Activated CD4-positive, alpha-beta T cell treated with anti-CD3 and anti-CD28 coated beads, Interleukin-2, amount 10 ng/mL, durations not matched to agents 7 days and 5 days (primary cell): ENCODE measurements around the gene GLYATL1B. TPM values are rescaled to one million over a fixed set of nuclear protein-coding genes. Genes with fewer than 3 reads are reported as not detected.
A peak's percentile ranks its signal among the peaks of the same experiment; 100 is the strongest.
"Not testable (repeated sequence)": the region's sequence is repeated elsewhere in the genome, so short reads cannot be mapped to it uniquely, and the experiment has no call there.

ENCODE experiments used
- CTCF ChIA-PET: fragments of 350-600 bp; sonication (Branson Sonifier 250); formaldehyde crosslinking; loops from one replicate; lab custom pipeline; 2021; ENCODE audit warnings: antibody characterized with exemption; lab: Charles Lee
- POLR2A ChIA-PET: fragments of 350-600 bp; sonication (Branson Sonifier 250); formaldehyde crosslinking; loops from one replicate; lab custom pipeline; 2021; ENCODE audit warnings: antibody characterized with exemption; lab: Charles Lee
- DNase-seq: peaks from one replicate; pipeline ENCODE4 v3.0.0-alpha.2; 2020
- H3K27ac Mint-ChIP-seq: one replicate; pipeline ENCODE4 v1.8.0; 2021; ENCODE audit warnings: mild to moderate bottlenecking, moderate library complexity, mixed read lengths
- H3K27me3 Mint-ChIP-seq: one replicate; pipeline ENCODE4 v1.8.0; 2021; ENCODE audit warnings: mixed read lengths
- H3K36me3 Mint-ChIP-seq: one replicate; pipeline ENCODE4 v1.8.0; 2021; ENCODE audit warnings: low read depth, mixed read lengths
- H3K4me1 Mint-ChIP-seq: one replicate; pipeline ENCODE4 v1.8.0; 2021; ENCODE audit warnings: mixed read lengths
- H3K4me3 Mint-ChIP-seq: one replicate; pipeline ENCODE4 v1.8.0; 2021; ENCODE audit warnings: mild to moderate bottlenecking, moderate library complexity, mixed read lengths
- H3K9me3 Mint-ChIP-seq: one replicate; pipeline ENCODE4 v1.8.0; 2021; ENCODE audit warnings: mixed read lengths
- total RNA-seq, 2 experiments: library from RNA; stranded (reverse); gene quantifications; one replicate each; pipeline ENCODE4 v1.2.3, GENCODE V29; 2021

The GLYATL1B gene
- total RNA-seq, 2 experiments from 2014 or later = not detected

DNA sequence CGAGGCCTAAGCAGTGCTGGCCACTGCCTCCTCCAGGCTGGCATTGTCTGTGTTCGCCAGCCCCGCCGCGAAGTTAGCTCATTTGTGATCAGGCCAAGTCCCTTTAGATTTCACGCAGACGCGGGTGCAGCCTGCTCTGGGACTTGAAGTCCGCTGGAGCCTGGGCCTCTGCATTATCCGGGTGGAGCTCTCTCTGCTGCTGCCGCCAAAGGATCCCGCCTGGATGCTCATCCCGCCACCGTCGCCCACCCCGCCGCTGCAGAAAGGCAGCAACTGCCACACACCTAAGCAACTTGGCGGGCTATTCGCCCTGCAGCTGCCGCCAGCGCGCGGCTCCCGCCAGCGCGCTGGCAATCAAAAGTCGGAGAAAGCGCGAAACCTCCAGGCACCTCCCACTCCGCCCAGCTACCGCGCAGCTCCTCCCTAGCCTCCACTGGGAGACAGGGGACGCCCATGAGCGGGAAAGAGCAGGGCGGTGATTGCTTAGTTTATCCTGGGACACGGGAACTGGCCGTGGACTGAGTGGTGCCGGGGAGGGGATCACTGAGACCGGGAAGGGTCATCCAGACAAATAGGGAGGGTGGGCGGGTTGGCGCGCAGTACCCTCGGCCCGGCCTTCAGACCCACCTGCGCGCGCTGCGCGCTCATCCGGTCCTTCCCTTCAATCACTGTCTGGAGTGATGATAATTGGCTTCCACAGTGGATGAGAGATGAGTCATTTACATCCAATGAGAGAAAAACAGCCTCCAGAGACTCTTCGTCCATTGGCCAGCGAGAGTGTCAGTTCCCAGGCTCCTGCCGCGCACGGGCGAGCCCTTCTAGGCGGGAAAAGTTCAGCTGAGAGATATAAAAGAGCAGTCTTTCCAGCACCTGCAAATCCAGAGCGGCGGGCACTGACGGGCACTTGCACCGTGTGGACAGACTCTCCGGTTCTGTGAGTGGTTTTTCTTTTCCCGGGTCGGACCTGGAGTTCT, 20.5 kb downstream of the GLYATL1B start, which contains the start of gene FAM111B:
Gene FAM111B, plus strand, starts transcription at position 875 of the 974 bp plus-strand sequence. CDS start 2,389 bp downstream, outside the sequence.
- Mint-ChIP-seq H3K27ac (peak within 1 kb of the TSS; percentile 91), H3K4me1 (peaks cover 71% of the 10 kb centered on the region), H3K36me3 (peaks cover 55% of the 10 kb centered on the region), H3K27me3 (peaks cover 4% of the 10 kb centered on the region), H3K4me3 (peak within 1 kb of the TSS; percentile 95), H3K9me3 (peaks cover 7% of the 10 kb centered on the region)
- peak; percentile 88 for DNase-seq
- ChIA-PET CTCF (interaction anchor here (0.6 to 2.7 kb wide), 11 partner anchors 9 to 165 kb away, joined by 3 to 19 read pairs (median 4); partner anchors contain the start of genes DTX4 and FAM111A), POLR2A (interaction anchor here (0.6 to 1.2 kb wide), 3 partner anchors 29 to 510 kb away, joined by 3 to 6 read pairs (median 3); partner anchors contain the start of gene FAM111A)

DNA sequence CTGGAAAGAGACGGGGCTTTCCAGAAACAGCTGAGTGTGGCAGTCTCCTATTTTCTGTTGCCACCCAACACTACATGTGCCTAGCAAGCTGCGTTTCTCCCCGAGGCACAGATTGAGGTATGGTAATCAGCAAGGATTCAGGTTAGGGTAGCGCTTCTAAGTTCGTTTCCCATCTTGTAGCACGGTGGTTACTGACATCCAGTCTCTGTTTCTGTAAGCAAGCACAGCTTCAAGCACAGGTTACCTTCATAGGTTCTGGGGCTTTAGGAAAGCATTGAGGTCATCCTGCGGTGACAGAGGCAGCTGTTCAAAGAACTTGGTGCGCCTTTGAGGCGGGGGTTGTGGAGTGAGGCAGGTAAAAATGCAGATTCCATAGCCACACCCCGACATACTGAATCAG, 21.6 kb downstream of the GLYATL1B start:
- CTCF ChIA-PET = interaction anchor here (0.6 to 2.7 kb wide), 6 partner anchors 10 to 95 kb away, joined by 3 to 19 read pairs (median 4); partner anchors contain the start of gene DTX4
- H3K4me3 Mint-ChIP-seq = peak overlapping the region; percentile 95
- POLR2A ChIA-PET = interaction anchor here (0.7 kb wide), 1 partner anchor 37 kb away, joined by 4 read pairs; no protein-coding TSS in a partner anchor
- DNase-seq = peak; percentile 49
- peak overlapping the region; percentile 91 for H3K27ac Mint-ChIP-seq
- not testable (repeated sequence) for H3K27me3 Mint-ChIP-seq, H3K9me3 Mint-ChIP-seq
- H3K36me3 Mint-ChIP-seq = peaks cover 64% of the 10 kb centered on the region
- H3K4me1 Mint-ChIP-seq = peaks cover 69% of the 10 kb centered on the region

DNA sequence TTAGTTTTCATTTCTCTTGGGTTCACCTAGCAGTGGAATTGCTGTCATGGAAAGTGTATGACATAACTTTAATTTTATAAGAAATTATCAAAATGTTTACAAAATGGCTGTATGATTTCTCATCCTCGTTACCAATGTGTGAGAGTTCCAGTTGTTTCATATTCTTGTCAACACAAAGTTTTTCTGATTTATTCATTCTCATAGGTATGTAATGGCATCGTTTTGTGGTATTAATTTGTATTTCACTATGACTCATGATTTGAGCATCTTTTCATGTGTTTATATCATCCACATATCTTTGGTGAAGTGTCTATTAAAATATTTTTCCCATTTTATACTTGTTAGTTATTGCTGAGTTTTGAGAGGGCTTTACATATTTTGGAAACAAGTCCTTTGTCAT, 26.4 kb downstream of the GLYATL1B start:
- ChIA-PET CTCF (no interaction called here), POLR2A (interaction anchor here (0.6 kb wide), 1 partner anchor 560 kb away, joined by 3 read pairs; no protein-coding TSS in a partner anchor)
- no peak overlapping the region for H3K4me3 Mint-ChIP-seq
- peaks cover 13% of the 10 kb centered on the region for H3K9me3 Mint-ChIP-seq
- H3K27ac Mint-ChIP-seq = no peak overlapping the region
- H3K27me3 Mint-ChIP-seq = no peaks in the 10 kb centered on the region
- no peak for DNase-seq
- peaks cover 93% of the 10 kb centered on the region for H3K36me3 Mint-ChIP-seq
- peaks cover 66% of the 10 kb centered on the region for H3K4me1 Mint-ChIP-seq

DNA sequence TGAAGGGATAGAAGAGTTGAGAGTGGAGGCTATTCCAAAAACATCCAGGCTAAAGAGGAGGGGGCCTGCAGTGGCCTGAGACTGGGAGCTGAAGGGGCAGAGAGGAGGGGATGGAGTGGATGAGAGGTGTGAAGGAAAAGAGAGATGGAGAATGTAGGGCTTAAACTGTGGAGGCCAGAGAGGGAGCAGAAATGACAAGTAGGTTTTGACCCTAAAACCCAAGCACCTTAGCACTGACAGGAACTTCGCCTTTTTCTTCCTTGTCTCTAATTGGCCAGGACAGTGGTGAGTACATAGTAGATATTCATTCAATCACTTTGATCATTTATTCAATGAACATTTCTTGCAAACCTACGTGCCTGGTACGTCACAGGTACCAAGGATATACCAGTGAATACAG, 28.2 kb downstream of the GLYATL1B start:
- Mint-ChIP-seq H3K4me3 (no peak overlapping the region), H3K4me1 (peaks cover 47% of the 10 kb centered on the region), H3K36me3 (peaks cover 93% of the 10 kb centered on the region), H3K27me3 (no peaks in the 10 kb centered on the region), H3K9me3 (peaks cover 24% of the 10 kb centered on the region), H3K27ac (no peak overlapping the region)
- ChIA-PET POLR2A (no interaction called here), CTCF (interaction anchor here (1.0 to 1.4 kb wide), 2 partner anchors 10 to 22 kb away, joined by 4 to 5 read pairs; no protein-coding TSS in a partner anchor)
- no peak for DNase-seq

DNA sequence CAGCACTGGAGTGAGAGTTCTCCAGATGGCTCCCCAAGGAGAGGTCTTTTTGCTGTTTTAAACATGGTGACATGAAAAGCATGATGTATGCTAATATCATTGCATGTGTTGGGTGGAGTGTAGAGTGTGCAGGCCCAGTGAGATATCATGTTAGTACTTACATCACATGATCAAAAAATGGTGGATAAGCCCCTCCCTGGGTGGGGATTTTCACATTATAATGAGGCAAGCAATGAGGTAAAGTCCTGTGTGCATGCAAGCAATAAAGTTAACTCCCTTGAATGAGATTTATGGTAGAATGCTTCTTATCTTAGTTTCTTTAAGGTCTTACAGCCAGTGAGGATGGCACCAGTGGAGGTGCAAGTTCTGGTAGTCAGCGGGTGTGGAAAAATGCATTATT, 29.4 kb downstream of the GLYATL1B start:
- Mint-ChIP-seq H3K27me3 (no peaks in the 10 kb centered on the region), H3K4me1 (peaks cover 36% of the 10 kb centered on the region), H3K36me3 (peaks cover 90% of the 10 kb centered on the region)

DNA sequence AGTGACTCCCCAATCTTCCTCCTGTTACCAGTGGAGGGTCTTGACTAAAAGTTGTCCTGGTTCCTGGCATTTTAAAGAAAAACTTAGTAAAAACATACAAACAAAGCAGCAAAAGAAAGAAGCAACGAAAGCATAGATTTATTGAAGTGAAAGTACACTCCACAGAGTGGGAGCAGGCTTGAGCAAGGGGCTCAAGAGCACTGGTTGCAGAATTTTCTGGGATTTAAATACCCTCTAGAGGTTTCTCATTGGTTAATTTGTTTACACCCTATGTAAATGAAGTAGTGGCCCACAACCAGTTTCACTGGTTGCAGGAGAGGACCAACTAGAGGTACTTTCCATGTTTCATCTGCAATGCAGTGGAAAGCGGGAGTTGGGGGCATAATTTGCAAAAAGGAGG, 31.7 kb downstream of the GLYATL1B start:
- Mint-ChIP-seq H3K9me3 (peaks cover 31% of the 10 kb centered on the region), H3K4me1 (peaks cover 19% of the 10 kb centered on the region), H3K36me3 (peaks cover 84% of the 10 kb centered on the region), H3K27ac (no peak overlapping the region), H3K27me3 (no peaks in the 10 kb centered on the region), H3K4me3 (no peak overlapping the region)
- CTCF ChIA-PET = no interaction called here
- POLR2A ChIA-PET = no interaction called here
- DNase-seq = no peak

More for the DNA sequence above, 29.4 kb downstream of the GLYATL1B start:
- POLR2A ChIA-PET = no interaction called here
- CTCF ChIA-PET = no interaction called here
- peaks cover 25% of the 10 kb centered on the region for H3K9me3 Mint-ChIP-seq
- H3K4me3 Mint-ChIP-seq = no peak overlapping the region
- no peak for DNase-seq
- H3K27ac Mint-ChIP-seq = no peak overlapping the region

DNA sequence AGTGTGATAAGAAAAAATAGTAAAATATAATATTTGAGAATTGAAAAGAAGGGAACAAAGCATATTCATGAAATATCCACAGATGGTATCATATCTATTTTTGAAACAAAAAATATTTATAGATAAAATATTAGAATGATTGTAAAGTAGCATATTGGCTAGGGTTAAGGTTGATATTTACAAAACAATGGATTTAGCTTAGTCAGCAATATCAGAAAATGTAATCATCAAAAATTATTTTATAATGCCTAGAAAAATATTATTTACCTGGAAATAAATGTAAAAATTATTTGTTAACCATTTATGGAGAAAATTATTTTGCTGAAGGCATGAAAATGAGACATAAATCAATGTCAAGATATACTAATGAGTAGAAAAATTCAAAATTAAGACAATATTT, 33.7 kb downstream of the GLYATL1B start:
- Mint-ChIP-seq H3K9me3 (peaks cover 39% of the 10 kb centered on the region), H3K27ac (no peak overlapping the region), H3K27me3 (no peaks in the 10 kb centered on the region), H3K36me3 (peaks cover 81% of the 10 kb centered on the region), H3K4me3 (no peak overlapping the region), H3K4me1 (peaks cover 4% of the 10 kb centered on the region)
- ChIA-PET POLR2A (no interaction called here), CTCF (interaction anchor here (1.2 kb wide), 2 partner anchors 8 to 16 kb away, joined by 4 to 6 read pairs; no protein-coding TSS in a partner anchor)
- no peak for DNase-seq

DNA sequence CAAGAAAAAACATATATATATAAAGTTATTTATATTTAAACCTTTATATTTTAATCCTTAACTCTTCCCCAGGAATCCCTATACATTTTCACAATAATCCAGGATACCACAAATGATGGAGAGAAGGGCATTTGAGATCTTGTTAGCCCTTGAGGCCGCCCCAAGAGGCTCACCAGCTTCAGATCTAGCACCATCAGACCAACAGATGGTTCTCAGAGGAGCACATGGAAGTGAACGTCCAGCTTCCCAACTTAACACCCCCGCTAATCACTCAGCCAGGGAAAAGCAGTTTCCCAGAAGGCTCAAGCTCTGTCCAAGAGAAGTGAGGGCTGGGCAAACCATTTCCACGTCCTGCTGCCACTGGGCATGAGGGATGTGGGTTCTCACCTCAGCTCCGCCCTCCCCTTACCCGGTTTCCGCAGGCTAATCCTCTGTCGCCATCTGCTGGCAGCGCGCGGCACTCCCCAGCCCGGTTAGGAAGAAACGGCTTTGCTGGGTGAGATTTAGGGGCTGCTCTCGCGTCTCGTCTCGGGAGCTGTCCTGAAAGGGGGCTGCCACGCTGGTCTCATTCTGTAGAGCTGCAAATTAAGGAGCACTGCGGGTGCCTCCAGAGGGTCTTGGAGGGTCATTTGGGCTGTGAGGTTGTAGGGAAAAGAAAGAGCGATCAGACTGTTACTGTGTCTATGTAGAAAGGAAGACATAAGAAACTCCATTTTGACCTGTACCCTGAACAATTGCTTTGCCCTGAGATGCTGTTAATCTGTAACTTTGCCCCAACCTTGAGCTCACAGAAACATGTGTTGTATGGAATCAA, 49.7 kb downstream of the GLYATL1B start:
- Mint-ChIP-seq H3K4me1 (peaks cover 27% of the 10 kb centered on the region), H3K4me3 (no peak overlapping the region), H3K27ac (no peak overlapping the region), H3K27me3 (no peaks in the 10 kb centered on the region), H3K9me3 (peaks cover 14% of the 10 kb centered on the region), H3K36me3 (peaks cover 51% of the 10 kb centered on the region)
- POLR2A ChIA-PET = interaction anchor here (0.9 kb wide), 1 partner anchor 29 kb away, joined by 3 read pairs; no protein-coding TSS in a partner anchor
- DNase-seq = peak; percentile 89
- CTCF ChIA-PET = interaction anchor here (0.7 to 2.2 kb wide), 23 partner anchors 8 to 499 kb away, joined by 3 to 21 read pairs (median 6); partner anchors contain the start of genes DTX4 and FAM111B

DNA sequence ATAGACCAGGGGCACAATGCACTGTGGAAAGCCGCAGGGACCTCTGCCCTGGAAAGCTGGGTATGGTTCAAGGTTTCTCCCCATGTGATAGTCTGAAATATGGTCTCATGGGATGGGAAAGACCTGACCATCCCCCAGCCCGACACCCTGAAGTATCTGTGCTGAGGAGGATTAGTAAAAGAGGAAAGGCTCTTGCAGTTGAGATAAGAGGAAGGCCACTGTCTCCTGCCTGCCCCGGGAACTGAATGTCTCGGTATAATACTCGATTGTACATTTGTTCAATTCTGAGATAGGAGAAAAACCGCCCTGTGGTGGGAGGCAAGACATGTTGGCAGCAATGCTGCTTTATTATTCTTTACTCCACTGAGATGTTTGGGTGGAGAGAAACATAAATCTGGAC, 50.4 kb downstream of the GLYATL1B start:
- H3K36me3 Mint-ChIP-seq = peaks cover 46% of the 10 kb centered on the region
- POLR2A ChIA-PET, H3K4me3 Mint-ChIP-seq, H3K27ac Mint-ChIP-seq, H3K27me3 Mint-ChIP-seq, DNase-seq: not testable (repeated sequence)
- peaks cover 11% of the 10 kb centered on the region for H3K9me3 Mint-ChIP-seq
- peaks cover 34% of the 10 kb centered on the region for H3K4me1 Mint-ChIP-seq
- CTCF ChIA-PET = interaction anchor here (1.1 to 2.2 kb wide), 16 partner anchors 8 to 83 kb away, joined by 3 to 21 read pairs (median 6); partner anchors contain the start of gene DTX4

DNA sequence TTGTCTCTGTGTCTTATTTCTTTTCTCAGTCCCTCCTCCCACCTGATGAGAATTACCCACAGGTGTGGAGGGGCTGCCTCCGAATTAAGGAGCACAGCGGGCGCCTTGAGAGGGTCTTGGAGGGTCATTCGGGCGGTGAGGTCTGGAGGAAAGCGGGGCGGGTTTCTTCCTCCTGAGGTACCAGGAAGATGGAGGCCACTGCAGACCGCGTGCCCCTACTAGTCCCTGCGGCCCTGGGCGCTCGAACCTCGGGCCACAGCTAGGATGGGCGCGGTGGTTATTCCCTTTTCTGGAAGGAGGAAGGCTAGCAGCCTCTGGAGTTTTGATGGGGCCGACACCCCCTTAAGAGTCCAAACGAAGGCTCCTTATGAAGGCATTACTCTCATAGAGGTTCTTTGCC, 51.1 kb downstream of the GLYATL1B start:
- Mint-ChIP-seq H3K27me3 (no peaks in the 10 kb centered on the region), H3K27ac (no peak overlapping the region), H3K4me1 (peaks cover 39% of the 10 kb centered on the region), H3K36me3 (peaks cover 40% of the 10 kb centered on the region), H3K9me3 (peaks cover 9% of the 10 kb centered on the region), H3K4me3 (no peak overlapping the region)
- ChIA-PET CTCF (no interaction called here), POLR2A (no interaction called here)
- DNase-seq = no peak

DNA sequence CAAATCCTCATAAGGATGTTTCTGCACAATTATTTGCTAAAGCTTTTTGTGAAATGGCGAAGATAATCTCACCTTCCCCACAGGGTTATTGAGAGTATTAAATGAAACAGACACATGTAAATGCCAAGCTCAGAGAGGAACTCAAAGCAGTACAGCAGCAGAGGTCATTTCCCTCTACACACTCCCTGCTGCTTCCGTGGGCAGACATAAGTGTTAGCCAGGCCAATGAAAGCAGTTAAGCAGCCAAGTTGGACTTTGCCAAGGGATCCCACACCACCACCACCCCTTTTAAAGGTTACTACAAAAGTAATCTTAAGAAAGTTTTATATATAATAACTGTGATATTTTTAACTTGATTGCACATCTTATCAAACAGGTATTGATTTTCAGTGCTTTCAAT, 52.5 kb downstream of the GLYATL1B start:
- H3K4me1 Mint-ChIP-seq = peaks cover 40% of the 10 kb centered on the region
- H3K9me3 Mint-ChIP-seq = no peaks in the 10 kb centered on the region
- no peak for DNase-seq
- H3K27ac Mint-ChIP-seq = no peak overlapping the region
- H3K36me3 Mint-ChIP-seq = peaks cover 32% of the 10 kb centered on the region
- CTCF ChIA-PET = interaction anchor here (0.5 kb wide), 1 partner anchor 448 kb away, joined by 4 read pairs; no protein-coding TSS in a partner anchor
- H3K4me3 Mint-ChIP-seq = no peak overlapping the region
- no peaks in the 10 kb centered on the region for H3K27me3 Mint-ChIP-seq
- POLR2A ChIA-PET = no interaction called here

DNA sequence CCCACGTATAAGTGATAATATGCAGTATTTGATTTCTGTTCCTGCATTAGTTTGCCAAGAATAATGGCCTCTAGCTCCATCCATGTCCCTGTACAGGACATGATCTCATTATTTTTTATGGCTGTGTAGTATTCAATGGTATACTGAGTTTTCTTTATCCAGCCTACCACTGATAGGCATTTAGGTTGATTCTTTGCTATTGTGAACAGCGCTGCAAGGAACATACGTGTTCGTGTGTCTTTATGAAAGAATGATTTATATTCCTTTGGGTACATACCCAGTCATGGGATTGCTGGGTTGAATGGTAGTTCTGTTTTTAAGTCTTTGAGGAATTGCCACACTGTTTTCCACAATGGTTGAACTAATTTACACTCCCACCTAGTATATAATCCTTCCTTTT, 55.1 kb downstream of the GLYATL1B start:
- POLR2A ChIA-PET = no interaction called here
- Mint-ChIP-seq H3K27me3 (no peaks in the 10 kb centered on the region), H3K4me3 (peak overlapping the region; percentile 89), H3K9me3 (no peaks in the 10 kb centered on the region), H3K27ac (peak overlapping the region; percentile 96), H3K4me1 (peaks cover 43% of the 10 kb centered on the region), H3K36me3 (peaks cover 35% of the 10 kb centered on the region)
- CTCF ChIA-PET = interaction anchor here (1.6 kb wide), 1 partner anchor 11 kb away, joined by 3 read pairs; no protein-coding TSS in a partner anchor
- DNase-seq = no peak
